GM18526 (cell line): ENCODE results near the gene GPR25.

Source experiments
- POLR2A ChIP-seq: IDR thresholded peaks from 3 replicates; pipeline ENCODE4 v1.6.1; 2011; ENCODE audit not compliant: insufficient read length; ENCODE audit errors: extremely low read depth

The GPR25 gene, protein sequence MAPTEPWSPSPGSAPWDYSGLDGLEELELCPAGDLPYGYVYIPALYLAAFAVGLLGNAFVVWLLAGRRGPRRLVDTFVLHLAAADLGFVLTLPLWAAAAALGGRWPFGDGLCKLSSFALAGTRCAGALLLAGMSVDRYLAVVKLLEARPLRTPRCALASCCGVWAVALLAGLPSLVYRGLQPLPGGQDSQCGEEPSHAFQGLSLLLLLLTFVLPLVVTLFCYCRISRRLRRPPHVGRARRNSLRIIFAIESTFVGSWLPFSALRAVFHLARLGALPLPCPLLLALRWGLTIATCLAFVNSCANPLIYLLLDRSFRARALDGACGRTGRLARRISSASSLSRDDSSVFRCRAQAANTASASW

DNA sequence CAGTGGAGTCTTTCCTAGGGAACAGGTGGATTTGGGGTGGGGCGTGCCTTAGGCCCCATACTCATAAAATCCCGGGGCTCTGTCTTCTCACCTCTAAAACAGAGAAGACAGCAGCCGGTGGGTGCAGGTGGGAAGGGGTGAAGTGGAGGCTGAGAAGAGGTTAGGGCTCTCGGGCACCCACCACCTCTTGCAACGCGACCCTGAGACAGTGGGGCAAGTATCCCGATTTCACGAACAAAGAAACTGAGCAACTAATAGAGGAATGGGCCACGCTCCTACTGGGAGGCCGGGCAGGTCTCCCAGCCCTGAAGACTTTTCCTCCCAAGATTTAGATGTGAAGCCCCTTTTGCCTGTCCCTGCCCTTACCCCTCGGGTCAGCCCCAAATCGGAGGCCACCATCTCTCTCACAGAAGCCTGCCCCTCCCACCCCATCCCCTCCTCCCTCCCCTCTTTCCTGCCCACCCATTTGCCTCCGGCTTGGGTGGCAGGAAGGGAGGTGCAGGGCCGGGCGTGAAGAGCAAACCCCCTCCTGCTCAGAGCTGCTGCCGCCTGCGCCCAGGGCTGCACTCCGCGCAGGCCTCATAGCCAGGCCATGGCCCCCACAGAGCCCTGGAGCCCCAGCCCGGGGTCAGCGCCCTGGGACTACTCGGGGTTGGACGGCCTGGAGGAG lies at the start of gene GPR25:
GPR25 (plus strand) TSS at position 536 of the 670 bp plus-strand sequence; CDS start at position 593, 57 bp downstream.
- no peak for TF ChIP-seq POLR2A

DNA sequence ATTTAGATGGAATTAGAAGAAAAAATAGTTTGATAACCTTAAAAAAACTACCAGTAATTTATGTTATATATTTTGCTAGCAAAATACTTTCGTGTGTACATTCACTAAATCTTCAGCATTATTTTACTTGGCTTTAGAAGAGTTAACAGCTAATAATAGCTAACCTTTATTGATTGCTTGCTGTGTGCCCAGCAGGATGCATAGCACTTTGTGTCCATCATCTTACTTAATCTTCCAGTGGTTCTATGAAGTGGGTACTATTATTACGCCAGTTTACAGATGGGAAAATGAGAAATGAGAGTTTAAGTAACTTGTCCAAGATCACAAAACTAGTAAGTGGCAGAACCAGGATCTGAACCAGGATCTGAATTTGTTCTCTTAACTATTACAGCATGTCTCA lies 41.7 kb upstream of the GPR25 start:
- no peak for TF ChIP-seq POLR2A

DNA sequence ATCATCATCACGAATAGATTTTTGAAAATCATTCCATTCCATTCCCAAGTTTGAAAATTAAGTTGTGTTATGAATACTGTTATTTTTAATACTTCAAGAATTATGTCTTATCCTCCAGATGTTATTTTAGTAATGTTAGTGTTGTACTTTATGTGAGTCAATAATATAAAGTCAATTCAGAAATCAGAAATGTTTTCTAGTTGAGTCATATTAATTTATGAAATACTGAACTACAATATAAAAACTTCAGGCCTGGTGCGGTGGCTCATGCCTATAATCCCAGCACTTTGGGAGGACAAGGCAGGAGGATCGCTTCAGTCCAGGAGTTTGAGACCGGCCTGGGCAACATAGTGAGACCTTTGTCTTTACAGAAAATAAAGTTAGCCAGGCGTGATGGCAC lies 38.4 kb upstream of the GPR25 start:
- TF ChIP-seq POLR2A: no peak

DNA sequence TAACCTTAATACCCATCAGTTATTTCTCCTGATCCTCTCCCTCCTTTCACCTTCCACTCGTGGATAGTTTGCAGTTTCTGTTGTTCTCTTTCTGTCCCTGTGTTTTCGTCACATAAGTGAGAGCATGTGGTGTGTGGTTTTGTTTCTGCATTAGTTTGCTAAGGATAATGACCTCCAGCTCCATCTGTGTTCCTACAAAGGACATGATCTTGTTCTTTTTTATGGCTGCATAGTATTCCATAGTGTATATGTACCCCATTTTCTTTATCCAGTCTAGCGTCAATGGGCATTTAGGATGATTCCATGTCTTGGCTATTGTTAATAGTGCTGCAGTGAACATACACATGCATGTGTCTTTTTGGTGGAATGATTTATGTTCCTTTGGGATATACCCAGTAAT lies 36.6 kb upstream of the GPR25 start:
- no peak for TF ChIP-seq POLR2A

DNA sequence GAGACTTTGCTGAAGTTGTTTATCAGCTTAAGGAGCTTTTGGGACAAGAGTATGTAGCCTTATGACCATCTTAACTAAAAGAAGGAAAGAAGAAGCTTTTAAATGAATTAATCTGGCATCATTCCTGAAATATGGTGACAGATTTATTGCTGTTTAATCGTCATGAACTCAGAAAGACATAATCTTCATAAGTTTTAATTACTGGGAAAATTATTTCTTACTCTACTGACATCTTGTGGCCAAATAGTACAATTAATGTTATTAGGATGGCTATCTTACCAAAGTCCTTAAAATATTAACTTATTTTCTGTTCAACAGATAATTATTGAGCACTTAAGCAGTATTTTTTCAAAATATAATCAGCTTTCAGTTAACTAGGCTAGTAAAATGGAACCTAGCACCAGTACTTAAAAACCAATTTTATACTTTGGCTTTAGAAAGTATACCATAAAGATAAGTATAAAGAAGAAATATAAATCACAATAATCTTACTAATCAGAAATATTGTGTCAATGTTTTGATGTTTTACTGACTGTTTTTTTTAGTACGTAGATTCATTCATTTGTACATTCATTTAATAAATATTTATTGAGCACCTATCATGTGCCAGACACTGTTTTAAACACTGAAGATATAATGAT lies 34.7 kb upstream of the GPR25 start:
- no peak for TF ChIP-seq POLR2A

- TF ChIP-seq POLR2A: no peak
Observed at GRCh38 chr1:200838676-200839445, 33.9 kb upstream of the GPR25 start.

DNA sequence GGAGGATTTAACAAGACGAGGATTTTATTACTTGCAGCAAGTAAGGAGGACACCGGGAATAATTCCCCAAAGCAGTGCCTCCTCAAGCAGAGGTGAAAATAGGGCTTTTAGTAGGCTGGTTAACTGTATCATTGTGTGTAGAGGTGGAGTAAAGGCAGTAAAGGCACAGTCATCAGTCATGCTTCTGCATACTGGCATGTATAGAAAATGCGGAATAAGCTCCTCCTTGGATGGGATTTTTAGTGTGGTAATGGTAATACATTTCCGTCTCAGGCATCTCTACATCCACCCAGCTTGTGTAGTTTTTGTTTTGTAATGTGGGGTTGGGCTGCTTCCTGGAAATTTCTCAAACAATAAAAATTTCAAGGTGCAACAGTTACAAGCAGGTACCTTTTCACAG lies 27.4 kb upstream of the GPR25 start:
- TF ChIP-seq POLR2A: no peak

- no peak for TF ChIP-seq POLR2A
Observed at GRCh38 chr1:200846398-200846797, 26.4 kb upstream of the GPR25 start.

DNA sequence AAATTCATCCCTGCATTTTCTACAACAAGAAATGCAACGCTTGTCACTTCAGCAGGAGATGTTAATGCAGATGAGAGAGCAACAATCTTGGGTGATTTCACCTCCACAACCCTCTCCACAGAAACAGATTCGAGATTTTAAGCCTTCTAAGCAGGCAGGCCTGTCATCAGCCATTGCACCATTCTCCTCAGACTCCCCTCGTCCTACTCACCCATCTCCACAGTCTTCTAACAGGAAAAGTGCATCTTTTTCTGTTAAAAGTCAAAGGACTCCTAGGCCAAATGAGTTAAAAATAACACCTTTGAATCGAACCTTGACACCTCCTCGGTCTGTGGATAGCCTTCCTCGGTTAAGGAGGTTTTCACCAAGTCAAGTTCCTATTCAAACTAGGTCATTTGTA lies 23.4 kb upstream of the GPR25 start:
- TF ChIP-seq POLR2A: no peak

DNA sequence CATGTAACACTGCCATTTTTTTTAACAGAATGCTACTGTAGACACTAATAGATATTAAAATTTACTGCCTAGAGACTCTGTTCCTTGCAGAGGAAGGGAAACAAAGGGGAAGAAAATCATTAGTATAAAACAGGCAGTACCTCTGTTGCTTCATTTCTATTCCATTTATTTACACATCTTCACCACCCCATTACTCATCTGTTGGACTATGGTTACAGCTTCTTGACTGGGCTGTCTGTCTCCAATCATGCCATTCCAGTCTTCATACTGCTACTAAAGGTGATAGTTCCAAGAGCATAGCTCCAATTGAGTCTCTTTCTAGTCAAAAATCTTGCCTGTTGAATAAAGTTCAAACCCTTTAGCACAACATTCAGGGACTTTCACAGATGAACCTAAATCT lies 22.2 kb upstream of the GPR25 start:
- TF ChIP-seq POLR2A: no peak

- TF ChIP-seq POLR2A: no peak
Observed at GRCh38 chr1:200856716-200857357, 15.9 kb upstream of the GPR25 start.

GRCh38 chr1:200857804-200858203 lies 15.0 kb upstream of the GPR25 start:
- no peak for TF ChIP-seq POLR2A

GRCh38 chr1:200861937-200862647 lies 10.7 kb upstream of the GPR25 start:
- TF ChIP-seq POLR2A: no peak

- TF ChIP-seq POLR2A: no peak
Observed at GRCh38 chr1:200862713-200863415, 9.9 kb upstream of the GPR25 start.
